Uterus (tissue), 4 donors: ENCODE measurements around the gene SCT. TPM values are rescaled to one million over a fixed set of nuclear protein-coding genes. Genes with fewer than 3 reads are reported as not detected.

Experiments used
- DNase-seq, 2 donors: peaks; one replicate each; pipeline ENCODE4 v3.0.0-alpha.2; 2019 to 2020
- H3K27ac ChIP-seq, 2 donors: fragments of 200-600 bp; sonication (generic); 1 replicate in 1 of 2; 2 replicates in 1 of 2; pipeline ENCODE4 v1.5.1; 2016 to 2018
- H3K27me3 ChIP-seq, 2 donors: fragments of 200-600 bp; sonication (generic); one replicate each; pipeline ENCODE4 v1.5.1; 2018 to 2019; ENCODE audit warnings: control low read depth in 1 of 2
- H3K36me3 ChIP-seq, 2 donors: fragments of 200-600 bp; sonication (generic); one replicate each; pipeline ENCODE4 v1.5.1; 2019; ENCODE audit warnings: control low read depth in 1 of 2
- H3K4me1 ChIP-seq, 2 donors: fragments of 200-600 bp; sonication (generic); one replicate each; pipeline ENCODE4 v1.5.1; 2018 to 2019; ENCODE audit warnings: control low read depth in 1 of 2
- H3K4me3 ChIP-seq, 2 donors: fragments of 200-600 bp; sonication (generic); 1 replicate in 1 of 2; 2 replicates in 1 of 2; pipeline ENCODE4 v1.5.1; 2018 to 2019; ENCODE audit warnings: mild to moderate bottlenecking in 1 of 2
- H3K9me3 ChIP-seq, 2 donors: fragments of 200-600 bp; sonication (generic); one replicate each; pipeline ENCODE4 v1.5.1; 2019; ENCODE audit warnings: control low read depth in 1 of 2
- POLR2A ChIP-seq, 2 donors: fragments of 450-650 bp; IDR thresholded peaks; one replicate each; pipeline ENCODE4 v1.6.1; 2016; ENCODE audit warnings: antibody characterized with exemption in 2 of 2, mild to moderate bottlenecking in 1 of 2, moderate library complexity in 1 of 2
- intact Hi-C: fragments of 100-400 bp; cut with DNase I; formaldehyde crosslinking; loops from one replicate; pipeline ENCODE4 v1.15.1; 2023; ENCODE audit warnings: low total_unique reads
- total RNA-seq, 4 donors: library from RNA; depleted of rRNA in 3 of 4; stranded (reverse); fragments of >200 nt in 3 of 4; gene quantifications; one replicate each; pipeline versions ENCODE4 v1.1.0 to v1.2.4, GENCODE V29; 2014 to 2023
- TF ChIP-seq, protein P1 (sequence below), 4 experiments: fragments of 200-600 bp in 2 of 4; fragments of 450-650 bp in 2 of 4; sonication (generic) in 2 of 4; IDR thresholded peaks; one replicate each; pipeline ENCODE4 v1.5.1; 2016 to 2019; ENCODE audit warnings: antibody characterized with exemption in 4 of 4, mild to moderate bottlenecking in 2 of 4, moderate library complexity in 1 of 4
- donor health status: DM: yes; HTN: yes; CAD: no.

SCT gene
- total RNA-seq, 4 donors from 2014 or later = not detected

DNA sequence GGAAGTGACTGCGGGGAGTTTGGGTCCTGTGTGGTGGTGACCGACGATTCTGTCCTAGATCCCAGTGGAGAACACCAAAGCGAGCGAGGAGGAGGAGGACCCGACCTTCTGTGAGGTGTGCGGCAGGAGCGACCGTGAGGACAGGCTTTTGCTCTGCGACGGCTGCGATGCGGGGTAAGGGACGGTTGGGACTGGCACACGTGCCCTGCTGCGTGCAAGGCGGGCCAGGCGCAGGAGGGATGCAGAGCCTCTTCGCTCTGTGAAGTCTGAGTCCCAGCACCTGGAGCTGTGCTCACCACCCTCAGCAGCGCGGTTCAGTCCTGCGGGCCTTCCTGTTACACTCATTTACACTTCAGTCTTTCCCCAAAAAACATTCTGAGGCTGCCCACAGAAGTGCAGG is 34.5 kb downstream of the SCT start:
- no peak overlapping the region for H3K4me3 ChIP-seq
- intact Hi-C loops = no loop called here
- no peak for DNase-seq
- H3K36me3 ChIP-seq = no peaks in the 10 kb centered on the region
- H3K9me3 ChIP-seq = no peaks in the 10 kb centered on the region
- H3K27me3 ChIP-seq = no peaks in the 10 kb centered on the region
- H3K4me1 ChIP-seq = no peaks in the 10 kb centered on the region
- no peak for TF ChIP-seq POLR2A (IDR thresholded peaks at IDR 0.05)
- TF ChIP-seq, protein P1, sequence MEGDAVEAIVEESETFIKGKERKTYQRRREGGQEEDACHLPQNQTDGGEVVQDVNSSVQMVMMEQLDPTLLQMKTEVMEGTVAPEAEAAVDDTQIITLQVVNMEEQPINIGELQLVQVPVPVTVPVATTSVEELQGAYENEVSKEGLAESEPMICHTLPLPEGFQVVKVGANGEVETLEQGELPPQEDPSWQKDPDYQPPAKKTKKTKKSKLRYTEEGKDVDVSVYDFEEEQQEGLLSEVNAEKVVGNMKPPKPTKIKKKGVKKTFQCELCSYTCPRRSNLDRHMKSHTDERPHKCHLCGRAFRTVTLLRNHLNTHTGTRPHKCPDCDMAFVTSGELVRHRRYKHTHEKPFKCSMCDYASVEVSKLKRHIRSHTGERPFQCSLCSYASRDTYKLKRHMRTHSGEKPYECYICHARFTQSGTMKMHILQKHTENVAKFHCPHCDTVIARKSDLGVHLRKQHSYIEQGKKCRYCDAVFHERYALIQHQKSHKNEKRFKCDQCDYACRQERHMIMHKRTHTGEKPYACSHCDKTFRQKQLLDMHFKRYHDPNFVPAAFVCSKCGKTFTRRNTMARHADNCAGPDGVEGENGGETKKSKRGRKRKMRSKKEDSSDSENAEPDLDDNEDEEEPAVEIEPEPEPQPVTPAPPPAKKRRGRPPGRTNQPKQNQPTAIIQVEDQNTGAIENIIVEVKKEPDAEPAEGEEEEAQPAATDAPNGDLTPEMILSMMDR (IDR thresholded peaks at IDR 0.05) = no peak
- H3K27ac ChIP-seq = no peak overlapping the region

DNA sequence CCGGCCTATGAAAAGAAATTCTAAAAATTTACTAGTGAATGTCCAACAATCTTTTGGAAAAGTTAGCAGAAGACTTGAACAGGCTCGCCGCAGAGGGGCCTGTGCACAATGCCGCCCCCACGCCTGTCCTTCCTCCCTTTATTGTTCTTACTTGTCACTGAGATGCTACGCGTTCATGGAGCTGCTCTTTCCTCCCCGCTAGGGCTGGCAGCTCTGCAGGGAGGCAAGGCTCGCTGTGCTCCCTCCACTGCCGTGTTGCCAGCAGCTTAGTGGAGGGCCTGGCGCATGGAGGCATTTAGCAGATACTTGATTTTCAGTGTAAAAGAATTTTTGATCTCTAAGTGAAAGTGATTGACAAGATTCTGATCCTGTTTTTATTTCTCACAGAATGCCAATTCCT is 36.0 kb downstream of the SCT start:
- H3K9me3 ChIP-seq = no peaks in the 10 kb centered on the region
- no peaks in the 10 kb centered on the region for H3K36me3 ChIP-seq
- H3K27ac ChIP-seq = no peak overlapping the region
- TF ChIP-seq, protein P1 (IDR thresholded peaks at IDR 0.05) = no peak
- TF ChIP-seq POLR2A (IDR thresholded peaks at IDR 0.05) = no peak
- H3K27me3 ChIP-seq = no peaks in the 10 kb centered on the region
- intact Hi-C loops = no loop called here
- H3K4me3 ChIP-seq = no peak overlapping the region
- no peaks in the 10 kb centered on the region for H3K4me1 ChIP-seq
- DNase-seq = no peak

DNA sequence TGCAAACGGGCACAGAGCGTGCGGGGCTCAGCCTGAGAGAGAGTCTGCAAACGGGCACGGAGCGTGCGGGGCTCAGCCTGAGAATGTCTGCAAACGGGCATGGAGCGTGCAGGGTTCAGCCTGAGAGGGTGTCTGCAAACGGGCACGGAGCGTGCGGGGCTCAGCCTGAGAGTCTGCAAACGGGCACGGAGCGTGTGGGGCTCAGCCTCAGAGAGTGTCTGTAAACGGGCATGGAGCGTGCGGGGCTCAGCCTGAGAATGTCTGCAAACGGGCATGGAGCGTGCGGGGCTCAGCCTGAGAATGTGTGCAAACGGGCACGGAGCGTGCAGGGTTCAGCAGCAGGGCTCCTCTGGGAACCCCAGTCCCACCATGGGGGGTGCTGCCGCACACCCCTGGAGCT is 37.2 kb downstream of the SCT start:
- H3K4me3 ChIP-seq = no peak overlapping the region
- H3K27me3 ChIP-seq = no peaks in the 10 kb centered on the region
- H3K27ac ChIP-seq = no peak overlapping the region
- H3K4me1 ChIP-seq = no peaks in the 10 kb centered on the region
- no peak for DNase-seq
- no peak for TF ChIP-seq POLR2A (IDR thresholded peaks at IDR 0.05)
- TF ChIP-seq, protein P1 (IDR thresholded peaks at IDR 0.05) = no peak
- H3K9me3 ChIP-seq = no peaks in the 10 kb centered on the region
- no peaks in the 10 kb centered on the region for H3K36me3 ChIP-seq
- intact Hi-C loops = no loop called here

DNA sequence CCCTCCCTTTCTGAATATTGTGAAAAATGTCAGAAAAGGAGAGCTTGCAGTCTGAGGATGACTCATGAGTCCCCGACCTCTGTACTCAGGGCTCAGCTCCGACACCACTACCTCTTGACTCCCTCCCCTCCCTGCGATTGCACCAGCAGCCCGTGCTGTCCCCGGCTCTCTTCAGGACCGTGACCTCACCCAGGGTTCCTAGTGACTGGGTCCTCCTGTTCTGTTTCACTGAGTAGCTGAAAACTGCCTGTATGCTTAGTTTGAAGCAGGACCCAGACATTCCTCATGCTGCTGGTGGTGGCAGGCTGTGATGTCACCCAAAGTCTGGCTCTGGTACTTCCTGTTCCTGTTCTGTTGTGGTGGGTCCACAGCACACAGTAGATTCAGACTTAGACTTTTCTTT is 39.0 kb downstream of the SCT start:
- Histone ChIP-seq H3K4me3 (no peak overlapping the region), H3K27ac (no peak overlapping the region)
- no peak for DNase-seq

DNA sequence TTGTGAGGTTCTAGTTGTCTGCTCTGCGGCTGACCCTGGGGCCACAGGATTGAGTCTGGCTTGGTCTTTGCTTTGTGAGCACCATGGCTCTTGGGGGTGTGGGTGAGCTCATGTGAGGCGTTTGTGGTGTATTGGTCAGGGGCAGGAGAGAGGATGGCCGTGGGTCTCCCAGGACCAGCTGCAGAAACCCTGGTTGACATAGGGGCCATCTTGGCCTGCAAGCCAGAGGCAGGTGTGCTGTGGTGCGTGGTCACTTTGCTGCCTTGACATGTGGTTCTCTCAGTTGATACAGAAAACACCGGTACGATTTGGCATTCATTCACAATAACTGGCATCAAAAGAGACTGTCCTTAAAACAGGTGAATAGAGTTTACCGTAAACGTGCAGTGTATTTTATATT is 39.4 kb downstream of the SCT start:
- Histone ChIP-seq H3K27me3 (no peaks in the 10 kb centered on the region), H3K4me1 (no peaks in the 10 kb centered on the region), H3K9me3 (no peaks in the 10 kb centered on the region), H3K36me3 (no peaks in the 10 kb centered on the region), H3K4me3 (no peak overlapping the region), H3K27ac (no peak overlapping the region)
- TF ChIP-seq, protein P1 (IDR thresholded peaks at IDR 0.05) = no peak
- TF ChIP-seq POLR2A (IDR thresholded peaks at IDR 0.05) = no peak
- DNase-seq = no peak
- intact Hi-C loops = no loop called here

More for the DNA sequence above, 39.0 kb downstream of the SCT start:
- TF ChIP-seq, protein P1 (IDR thresholded peaks at IDR 0.05) = no peak
- TF ChIP-seq POLR2A (IDR thresholded peaks at IDR 0.05) = no peak
- Histone ChIP-seq H3K9me3 (no peaks in the 10 kb centered on the region), H3K4me1 (no peaks in the 10 kb centered on the region), H3K36me3 (no peaks in the 10 kb centered on the region), H3K27me3 (no peaks in the 10 kb centered on the region)
- intact Hi-C loops = no loop called here
